ENCODE measurements around the gene HDDC3.

Gene HDDC3

GRCh38 chr15:90949979-90950675, 17.8 kb upstream of the HDDC3 start:
- in situ Hi-C loops (cut with HindIII; ENCODE audit: low sequenced_read_pairs), result no loop called here
- no peak overlapping the region for H3K4me3 ChIP-seq (ENCODE audit: low read depth, low read length)
- no peak for TF ChIP-seq CTCF (IDR thresholded peaks at IDR 0.05; ENCODE audit: low read depth, low read length)
- DNase-seq (ENCODE audit: low read depth, low spot score), result no peak

GRCh38 chr15:90948506-90948905, 16.2 kb upstream of the HDDC3 start:
- in situ Hi-C loops (cut with HindIII; ENCODE audit: low sequenced_read_pairs), result no loop called here
- no peak overlapping the region for H3K4me3 ChIP-seq (ENCODE audit: low read depth, low read length)
- DNase-seq (ENCODE audit: low read depth, low spot score), result no peak
- TF ChIP-seq CTCF (IDR thresholded peaks at IDR 0.05; ENCODE audit: low read depth, low read length), result no peak

- no peak overlapping the region for H3K4me3 ChIP-seq (ENCODE audit: low read depth, low read length)
- TF ChIP-seq CTCF (IDR thresholded peaks at IDR 0.05; ENCODE audit: low read depth, low read length), result no peak
- in situ Hi-C loops (cut with HindIII; ENCODE audit: low sequenced_read_pairs), result no loop called here
- no peak for DNase-seq (ENCODE audit: low read depth, low spot score)
These were observed 15.4 kb upstream of the HDDC3 start for GRCh38 chr15:90947577-90948357.

GRCh38 chr15:90946941-90947576, 14.7 kb upstream of the HDDC3 start:
- H3K4me3 ChIP-seq (ENCODE audit: low read depth, low read length), result no peak overlapping the region
- no peak for DNase-seq (ENCODE audit: low read depth, low spot score)
- no peak for TF ChIP-seq CTCF (IDR thresholded peaks at IDR 0.05; ENCODE audit: low read depth, low read length)
- in situ Hi-C loops (cut with HindIII; ENCODE audit: low sequenced_read_pairs), result no loop called here

GRCh38 chr15:90946538-90946937, 14.2 kb upstream of the HDDC3 start:
- in situ Hi-C loops (cut with HindIII; ENCODE audit: low sequenced_read_pairs), result no loop called here
- no peak for TF ChIP-seq CTCF (IDR thresholded peaks at IDR 0.05; ENCODE audit: low read depth, low read length)

GRCh38 chr15:90945091-90945490, 12.7 kb upstream of the HDDC3 start:
- DNase-seq (ENCODE audit: low read depth, low spot score), result no peak
- in situ Hi-C loops (cut with HindIII; ENCODE audit: low sequenced_read_pairs), result no loop called here

More at GRCh38 chr15:90946538-90946937, 14.2 kb upstream of the HDDC3 start:
- no peak overlapping the region for H3K4me3 ChIP-seq (ENCODE audit: low read depth, low read length)
- no peak for DNase-seq (ENCODE audit: low read depth, low spot score)

More at GRCh38 chr15:90945091-90945490, 12.7 kb upstream of the HDDC3 start:
- TF ChIP-seq CTCF (IDR thresholded peaks at IDR 0.05; ENCODE audit: low read depth, low read length), result no peak
- H3K4me3 ChIP-seq (ENCODE audit: low read depth, low read length), result no peak overlapping the region
